Type B pancreatic cell (in vitro differentiated cells): ENCODE data around the gene ADM2. TPM values are rescaled to one million over a fixed set of nuclear protein-coding genes. Genes with fewer than 3 reads are reported as not detected.

Experiments
- DNase-seq: peaks from one replicate; pipeline ENCODE4 v3.0.0; 2021; ENCODE audit warnings: mixed read lengths; ENCODE audit not compliant: unreplicated experiment; ENCODE audit errors: extremely low spot score
- H3K27ac Mint-ChIP-seq: 2 replicates; pipeline ENCODE4 v1.8.0; 2021; ENCODE audit warnings: mild to moderate bottlenecking, mixed read lengths
- H3K27me3 Mint-ChIP-seq: 2 replicates; pipeline ENCODE4 v1.8.0; 2021; ENCODE audit warnings: mixed read lengths
- H3K36me3 Mint-ChIP-seq: 2 replicates; pipeline ENCODE4 v1.8.0; 2021; ENCODE audit warnings: mixed read lengths
- H3K4me1 Mint-ChIP-seq: one replicate; pipeline ENCODE4 v1.8.0; 2021; ENCODE audit warnings: mixed read lengths; ENCODE audit not compliant: unreplicated experiment
- H3K4me3 Mint-ChIP-seq: 2 replicates; pipeline ENCODE4 v1.8.0; 2021; ENCODE audit warnings: mild to moderate bottlenecking, mixed read lengths
- H3K9me3 Mint-ChIP-seq: 2 replicates; pipeline ENCODE4 v1.8.0; 2021; ENCODE audit warnings: mixed read lengths
- total RNA-seq: library from RNA; stranded (reverse); gene quantifications from 2 replicates; pipeline ENCODE4 v1.2.1, GENCODE V29; 2021; ENCODE audit warnings: low replicate concordance
- TF ChIP-seq, protein P1 (sequence below): fragments of 200-600 bp; sonication (generic); conservative IDR thresholded peaks from 2 replicates; pipeline ENCODE4 v1.5.0; 2021; ENCODE audit warnings: antibody characterized with exemption, mild to moderate bottlenecking

ADM2 gene
- total RNA-seq, 1 donor from 2014 or later = 2.6 TPM

DNA sequence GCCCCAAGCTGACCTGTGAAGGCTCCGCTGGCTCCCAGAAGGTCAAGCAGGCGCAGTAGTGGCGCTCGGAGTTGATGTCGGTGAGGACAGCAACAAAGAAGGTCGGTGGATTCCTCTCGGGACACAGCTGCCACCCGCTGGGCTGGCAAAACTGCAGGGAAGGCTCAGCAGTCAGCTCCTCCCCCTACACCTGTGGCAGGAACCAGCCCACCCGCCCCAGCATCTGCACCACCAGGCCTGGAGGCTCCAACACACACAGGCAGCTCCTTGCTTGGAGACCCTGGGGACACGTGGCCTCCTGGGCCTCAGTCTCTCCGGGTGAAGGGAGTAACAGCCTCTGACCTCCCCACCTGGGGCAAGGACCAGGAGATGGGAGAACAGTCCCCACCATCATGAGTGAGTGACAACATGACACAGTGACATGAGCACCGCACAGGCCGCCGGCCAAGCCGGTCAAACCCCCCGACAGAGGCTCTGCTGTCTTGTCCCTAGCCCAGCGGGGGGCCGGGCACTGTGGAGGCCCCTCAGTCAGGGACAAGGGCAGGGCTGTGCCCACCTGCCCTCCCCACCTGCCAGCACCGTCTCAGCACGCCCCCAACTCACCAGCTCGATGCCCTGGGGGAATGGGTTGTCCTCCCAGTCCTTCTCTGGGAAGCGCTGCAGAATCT is 13.4 kb upstream of the ADM2 start:
- TF ChIP-seq, protein P1, sequence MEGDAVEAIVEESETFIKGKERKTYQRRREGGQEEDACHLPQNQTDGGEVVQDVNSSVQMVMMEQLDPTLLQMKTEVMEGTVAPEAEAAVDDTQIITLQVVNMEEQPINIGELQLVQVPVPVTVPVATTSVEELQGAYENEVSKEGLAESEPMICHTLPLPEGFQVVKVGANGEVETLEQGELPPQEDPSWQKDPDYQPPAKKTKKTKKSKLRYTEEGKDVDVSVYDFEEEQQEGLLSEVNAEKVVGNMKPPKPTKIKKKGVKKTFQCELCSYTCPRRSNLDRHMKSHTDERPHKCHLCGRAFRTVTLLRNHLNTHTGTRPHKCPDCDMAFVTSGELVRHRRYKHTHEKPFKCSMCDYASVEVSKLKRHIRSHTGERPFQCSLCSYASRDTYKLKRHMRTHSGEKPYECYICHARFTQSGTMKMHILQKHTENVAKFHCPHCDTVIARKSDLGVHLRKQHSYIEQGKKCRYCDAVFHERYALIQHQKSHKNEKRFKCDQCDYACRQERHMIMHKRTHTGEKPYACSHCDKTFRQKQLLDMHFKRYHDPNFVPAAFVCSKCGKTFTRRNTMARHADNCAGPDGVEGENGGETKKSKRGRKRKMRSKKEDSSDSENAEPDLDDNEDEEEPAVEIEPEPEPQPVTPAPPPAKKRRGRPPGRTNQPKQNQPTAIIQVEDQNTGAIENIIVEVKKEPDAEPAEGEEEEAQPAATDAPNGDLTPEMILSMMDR = no peak
- Mint-ChIP-seq H3K9me3 (no peaks in the 10 kb centered on the region), H3K27ac (no peak overlapping the region), H3K4me1 (peaks cover 13% of the 10 kb centered on the region), H3K36me3 (peaks cover 6% of the 10 kb centered on the region), H3K27me3 (no peaks in the 10 kb centered on the region), H3K4me3 (no peak overlapping the region)
- no peak for DNase-seq

DNA sequence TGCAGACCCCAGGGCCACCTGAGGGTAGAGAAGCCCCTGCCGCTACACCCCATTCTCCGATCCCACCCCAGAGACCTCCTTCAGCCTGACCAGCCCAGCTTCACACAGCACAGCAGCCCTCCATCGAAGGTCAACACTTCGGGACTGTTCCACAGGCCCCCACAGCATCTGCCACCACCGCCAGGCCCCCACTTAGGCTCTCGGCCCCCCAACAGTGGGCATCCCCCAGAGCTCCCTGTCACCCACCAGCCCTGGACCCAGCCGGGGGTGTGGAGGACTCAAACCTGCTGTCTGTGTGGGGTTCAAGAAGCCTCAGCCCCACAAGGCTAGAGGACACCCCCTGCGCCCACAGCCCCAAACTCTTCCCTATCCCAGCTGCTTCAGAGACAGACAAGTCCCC is 12.7 kb upstream of the ADM2 start:
- Mint-ChIP-seq H3K27ac (peak overlapping the region; percentile 36), H3K4me3 (no peak overlapping the region), H3K36me3 (peaks cover 6% of the 10 kb centered on the region), H3K4me1 (peaks cover 21% of the 10 kb centered on the region), H3K27me3 (no peaks in the 10 kb centered on the region), H3K9me3 (no peaks in the 10 kb centered on the region)
- no peak for DNase-seq
- TF ChIP-seq, protein P1 = no peak

DNA sequence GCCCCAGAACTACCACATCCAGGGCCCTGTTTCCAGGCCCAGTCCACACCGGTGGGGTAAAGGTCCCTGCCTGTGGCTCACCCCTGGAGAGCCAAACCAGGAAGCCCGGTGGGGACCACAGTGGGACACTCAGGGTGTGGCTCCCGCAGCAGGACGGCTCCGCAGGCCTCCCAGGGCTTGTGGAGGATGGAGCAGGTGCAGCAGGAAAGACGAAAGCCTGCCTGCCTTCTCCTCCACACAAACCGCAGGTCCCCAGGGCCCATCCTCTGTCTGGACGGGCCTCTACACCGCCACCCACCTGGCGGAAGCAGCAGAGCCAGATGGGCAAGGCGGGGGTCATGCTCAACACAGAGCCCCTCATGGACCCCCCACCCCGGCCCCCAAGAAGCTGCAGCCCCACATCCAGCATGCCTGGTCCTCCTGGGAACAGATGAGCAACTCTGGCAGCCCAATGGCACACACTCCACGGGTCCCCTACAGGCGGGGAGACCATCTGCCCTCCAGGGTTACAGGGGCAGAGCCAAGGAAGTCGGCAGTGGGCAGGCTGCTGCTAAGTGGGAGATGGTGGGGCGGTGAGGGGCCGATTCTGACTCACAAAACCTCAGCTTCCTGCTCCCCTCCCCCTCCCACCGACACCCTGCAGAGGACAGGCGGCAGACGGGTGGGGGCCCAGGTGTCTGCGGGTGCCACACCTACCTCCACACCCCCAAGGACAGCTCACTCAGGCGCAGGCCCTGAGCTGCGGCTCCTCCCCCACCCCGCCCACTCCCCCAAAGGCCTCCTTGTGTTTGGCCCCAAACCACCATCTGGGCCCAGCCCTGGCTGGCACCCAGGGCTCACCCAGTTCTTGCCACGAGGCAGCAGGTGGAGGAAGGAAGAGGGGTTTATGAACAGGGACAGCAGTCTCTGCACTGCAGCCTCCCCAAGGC is 11.7 kb upstream of the ADM2 start:
- TF ChIP-seq, protein P1 = no peak
- Mint-ChIP-seq H3K27ac (peak overlapping the region; percentile 90), H3K9me3 (no peaks in the 10 kb centered on the region), H3K4me1 (peaks cover 27% of the 10 kb centered on the region), H3K4me3 (peak overlapping the region; percentile 73), H3K27me3 (no peaks in the 10 kb centered on the region), H3K36me3 (peaks cover 4% of the 10 kb centered on the region)
- no peak for DNase-seq

DNA sequence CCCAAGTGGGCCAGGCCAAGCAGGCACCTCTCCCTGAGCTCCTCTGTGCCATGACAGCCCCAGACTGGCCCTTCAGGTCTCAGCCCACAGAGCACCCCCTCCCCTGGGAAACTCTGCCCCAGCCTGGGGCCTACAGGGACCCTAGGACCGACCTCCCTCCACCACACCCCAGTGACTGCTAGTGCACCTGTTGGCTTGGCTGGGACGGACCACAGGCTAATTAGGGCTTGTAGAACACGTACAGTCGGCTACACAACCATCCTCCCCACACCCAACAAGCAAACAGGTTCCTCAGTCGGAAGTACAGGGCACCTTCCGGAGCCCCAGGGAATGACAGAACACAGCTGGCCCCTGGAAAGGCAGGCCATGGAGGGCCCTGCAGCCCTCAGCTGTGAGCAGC is 10.9 kb upstream of the ADM2 start:
- Mint-ChIP-seq H3K4me3 (peak overlapping the region; percentile 73), H3K4me1 (peaks cover 29% of the 10 kb centered on the region), H3K36me3 (peaks cover 4% of the 10 kb centered on the region), H3K27ac (peak overlapping the region; percentile 90), H3K9me3 (no peaks in the 10 kb centered on the region), H3K27me3 (no peaks in the 10 kb centered on the region)
- DNase-seq = no peak
- TF ChIP-seq, protein P1 = no peak

DNA sequence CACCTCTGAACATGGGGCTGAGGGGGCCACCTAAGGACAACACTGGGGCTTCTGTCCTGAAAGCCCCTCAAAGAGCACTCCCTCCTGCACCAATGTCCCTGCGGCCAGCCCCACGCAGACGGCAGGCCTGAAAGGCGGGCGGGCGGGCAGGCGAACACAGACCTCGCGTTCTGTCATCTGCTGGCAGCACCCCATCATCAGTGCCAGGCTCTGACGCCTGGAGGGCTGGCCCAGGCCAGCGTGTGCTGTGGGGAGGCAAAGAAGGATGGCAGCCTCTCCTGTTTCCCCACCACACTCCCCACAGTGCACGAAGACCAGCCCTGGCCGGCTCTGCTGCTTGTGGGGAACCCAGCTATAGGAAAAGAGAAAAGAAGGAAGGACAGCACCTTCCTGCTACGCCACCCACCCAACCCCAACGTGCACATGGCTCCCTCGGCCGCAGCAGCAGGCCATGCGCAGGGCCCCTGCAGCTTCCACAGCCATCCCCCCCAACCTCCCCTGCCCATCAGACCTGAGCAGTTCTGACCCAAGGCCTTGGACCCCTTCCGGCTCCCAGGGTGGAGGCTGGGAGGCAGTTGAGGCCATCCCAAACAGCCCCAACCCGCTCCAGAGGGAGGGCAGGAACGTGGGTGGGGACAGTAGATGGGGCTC is 10.0 kb upstream of the ADM2 start:
- DNase-seq = no peak
- H3K27me3 Mint-ChIP-seq = no peaks in the 10 kb centered on the region
- TF ChIP-seq, protein P1 = no peak
- peaks cover 4% of the 10 kb centered on the region for H3K36me3 Mint-ChIP-seq
- H3K4me1 Mint-ChIP-seq = peaks cover 31% of the 10 kb centered on the region
- no peaks in the 10 kb centered on the region for H3K9me3 Mint-ChIP-seq
- H3K27ac Mint-ChIP-seq = peak overlapping the region; percentile 90
- peak overlapping the region; percentile 73 for H3K4me3 Mint-ChIP-seq
